Osteocyte (in vitro differentiated cells): ENCODE results near the gene TMBIM4. TPM values are rescaled to one million over a fixed set of nuclear protein-coding genes. Genes with fewer than 3 reads are reported as not detected.
"Not testable (repeated sequence)": the region's sequence is repeated elsewhere in the genome, so short reads cannot be mapped to it uniquely, and the experiment has no call there.

Experiments used
- DNase-seq: peaks from one replicate; pipeline ENCODE4 v3.0.0; 2021; ENCODE audit warnings: mixed read lengths; ENCODE audit not compliant: unreplicated experiment; ENCODE audit errors: extremely low spot score
- H3K27ac Mint-ChIP-seq: one replicate; pipeline ENCODE4 v1.8.0; 2021; ENCODE audit warnings: mild to moderate bottlenecking, mixed read lengths; ENCODE audit not compliant: unreplicated experiment
- H3K27me3 Mint-ChIP-seq: one replicate; pipeline ENCODE4 v1.8.0; 2021; ENCODE audit warnings: mixed read lengths; ENCODE audit not compliant: unreplicated experiment
- H3K36me3 Mint-ChIP-seq: one replicate; pipeline ENCODE4 v1.8.0; 2021; ENCODE audit warnings: mixed read lengths; ENCODE audit not compliant: unreplicated experiment
- H3K4me1 Mint-ChIP-seq: one replicate; pipeline ENCODE4 v1.8.0; 2021; ENCODE audit warnings: mixed read lengths; ENCODE audit not compliant: unreplicated experiment
- H3K4me3 Mint-ChIP-seq: one replicate; pipeline ENCODE4 v1.8.0; 2021; ENCODE audit warnings: mild to moderate bottlenecking, moderate library complexity, mixed read lengths; ENCODE audit not compliant: unreplicated experiment
- H3K9me3 Mint-ChIP-seq: one replicate; pipeline ENCODE4 v1.8.0; 2021; ENCODE audit warnings: mixed read lengths; ENCODE audit not compliant: unreplicated experiment
- CTCF ChIP-seq: fragments of 200-600 bp; sonication (generic); IDR thresholded peaks from 2 replicates; pipeline ENCODE4 v1.5.0; 2021; ENCODE audit warnings: antibody characterized with exemption, mild to moderate bottlenecking, moderate library complexity
- long read RNA-seq: library from polyadenylated mRNA; unstranded; transcript quantifications from one replicate; pipeline ENCODE4 v2.0.0, GENCODE V29; 2021
- total RNA-seq: library from RNA; stranded (reverse); gene quantifications from 2 replicates; pipeline ENCODE4 v1.2.1, GENCODE V29; 2021

Gene TMBIM4
- total RNA-seq = 49.4 and 51.2 TPM in 2 replicates
- long read RNA-seq, transcript TMBIM4-202 (7 exons, 2,952 nt) = major isoform, 103 of 113 reads
- long read RNA-seq, partial matches to known transcripts = 1 of 113 reads
- long read RNA-seq, other reads (novel, unspliced or antisense) = 7 of 113 reads

- peak; percentile 89 for DNase-seq
- H3K4me1 Mint-ChIP-seq = peaks cover 10% of the 10 kb centered on the region
- peak within 1 kb of the TSS; percentile 91 for H3K4me3 Mint-ChIP-seq
- peak within 1 kb of the TSS; percentile 99 for H3K27ac Mint-ChIP-seq
- H3K9me3 Mint-ChIP-seq = peaks cover 7% of the 10 kb centered on the region
- peak; percentile 40 for TF ChIP-seq CTCF
- peaks cover 3% of the 10 kb centered on the region for H3K27me3 Mint-ChIP-seq
- peaks cover 8% of the 10 kb centered on the region for H3K36me3 Mint-ChIP-seq
Observed at GRCh38 chr12:66169221-66170170, at the start of gene TMBIM4. TSS of gene TMBIM4 (minus strand) at chr12:66169996. CDS start at chr12:66169951, 45 bp downstream.

- DNase-seq = no peak
- Mint-ChIP-seq H3K27ac (no peak overlapping the region), H3K36me3 (no peaks in the 10 kb centered on the region), H3K4me3 (no peak overlapping the region), H3K27me3 (peaks cover 31% of the 10 kb centered on the region), H3K4me1 (no peaks in the 10 kb centered on the region), H3K9me3 (peaks cover 17% of the 10 kb centered on the region)
- no peak for TF ChIP-seq CTCF
Observed at GRCh38 chr12:66217342-66217917, 47.6 kb upstream of the TMBIM4 start.

- not testable (repeated sequence) for H3K27ac Mint-ChIP-seq, H3K4me1 Mint-ChIP-seq, DNase-seq, H3K9me3 Mint-ChIP-seq, H3K4me3 Mint-ChIP-seq, H3K36me3 Mint-ChIP-seq
- peaks cover 52% of the 10 kb centered on the region for H3K27me3 Mint-ChIP-seq
Observed at GRCh38 chr12:66213011-66213410, 43.2 kb upstream of the TMBIM4 start.

GRCh38 chr12:66211573-66211972, 41.8 kb upstream of the TMBIM4 start:
- H3K27me3 Mint-ChIP-seq = peaks cover 49% of the 10 kb centered on the region
- DNase-seq, H3K9me3 Mint-ChIP-seq, H3K4me3 Mint-ChIP-seq, H3K36me3 Mint-ChIP-seq, H3K4me1 Mint-ChIP-seq, H3K27ac Mint-ChIP-seq: not testable (repeated sequence)

- Mint-ChIP-seq H3K36me3 (peaks cover 2% of the 10 kb centered on the region), H3K4me3 (no peak overlapping the region), H3K4me1 (no peaks in the 10 kb centered on the region), H3K27me3 (peaks cover 54% of the 10 kb centered on the region), H3K9me3 (peaks cover 5% of the 10 kb centered on the region), H3K27ac (no peak overlapping the region)
- TF ChIP-seq CTCF = no peak
- DNase-seq = no peak
Observed at GRCh38 chr12:66210840-66211239, 41.0 kb upstream of the TMBIM4 start.

- Mint-ChIP-seq H3K27ac (no peak overlapping the region), H3K4me1 (no peaks in the 10 kb centered on the region), H3K4me3 (no peak overlapping the region), H3K36me3 (peaks cover 2% of the 10 kb centered on the region), H3K27me3 (peaks cover 61% of the 10 kb centered on the region), H3K9me3 (peaks cover 5% of the 10 kb centered on the region)
- no peak for TF ChIP-seq CTCF
- DNase-seq = no peak
Observed at GRCh38 chr12:66206141-66206540, 36.3 kb upstream of the TMBIM4 start.
